NCI-H1105 treated with DMSO at 0.1 percent for 48 hours (cell line): Measurements from ENCODE around the gene MYO6.
A peak's percentile ranks its signal among the peaks of the same experiment; 100 is the strongest.
"Not testable (repeated sequence)": the region's sequence is repeated elsewhere in the genome, so short reads cannot be mapped to it uniquely, and the experiment has no call there.

Experiments
- DNase-seq: peaks from one replicate; lab custom pipeline; 2025; lab: John Stamatoyannopoulos, UW

Gene MYO6

DNA sequence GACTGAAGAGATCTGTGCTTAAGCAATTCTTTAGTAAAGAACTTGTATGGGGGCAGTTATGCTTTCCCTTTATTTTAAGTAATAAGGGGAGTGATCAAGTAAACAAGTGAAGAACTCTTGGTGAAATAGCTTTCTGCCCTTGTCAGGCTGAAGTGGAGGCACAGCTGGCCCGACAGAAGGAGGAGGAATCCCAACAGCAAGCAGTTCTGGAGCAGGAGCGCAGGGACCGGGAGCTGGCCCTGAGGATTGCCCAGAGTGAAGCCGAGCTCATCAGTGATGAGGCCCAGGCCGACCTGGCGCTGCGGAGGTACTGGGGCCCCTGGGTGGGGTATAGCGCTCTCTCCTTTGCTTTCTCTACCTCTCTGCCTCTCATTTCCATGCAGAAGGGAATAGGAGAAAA lies 143.3 kb downstream of the MYO6 start:
- no peak for DNase-seq

DNA sequence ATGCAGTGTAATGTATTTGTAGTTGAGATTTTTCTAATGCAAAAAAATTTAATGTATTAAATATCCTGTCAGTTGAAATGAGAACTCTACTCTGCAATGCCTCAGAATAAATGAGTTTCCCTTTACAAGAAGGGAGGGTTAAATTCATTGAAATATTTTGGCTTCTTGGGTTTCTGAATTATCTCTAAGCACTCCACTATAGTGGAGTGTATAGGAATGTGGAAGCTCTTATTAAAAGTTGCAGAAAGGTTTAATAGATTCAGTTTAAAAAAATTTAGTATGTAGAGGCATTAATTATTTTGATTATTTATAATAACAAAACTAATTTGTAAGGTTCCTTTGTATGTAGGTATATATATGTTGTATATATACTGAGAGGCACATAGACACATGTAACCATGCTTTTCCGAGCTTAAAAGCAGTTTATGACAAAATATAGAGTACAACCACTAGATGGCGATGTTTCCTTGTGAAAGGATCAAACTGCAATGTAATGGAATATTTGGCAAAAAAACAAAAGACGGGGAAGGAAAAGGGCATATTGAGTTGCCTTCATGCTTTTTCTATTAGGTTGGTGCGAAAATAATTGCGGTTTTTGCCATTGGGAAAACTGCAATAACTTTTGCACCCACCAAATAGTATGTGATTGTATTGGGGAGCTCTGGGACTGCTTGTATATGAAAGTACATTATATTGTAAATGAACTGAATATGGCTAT lies 144.2 kb downstream of the MYO6 start:
- peak; percentile 66 for DNase-seq

DNA sequence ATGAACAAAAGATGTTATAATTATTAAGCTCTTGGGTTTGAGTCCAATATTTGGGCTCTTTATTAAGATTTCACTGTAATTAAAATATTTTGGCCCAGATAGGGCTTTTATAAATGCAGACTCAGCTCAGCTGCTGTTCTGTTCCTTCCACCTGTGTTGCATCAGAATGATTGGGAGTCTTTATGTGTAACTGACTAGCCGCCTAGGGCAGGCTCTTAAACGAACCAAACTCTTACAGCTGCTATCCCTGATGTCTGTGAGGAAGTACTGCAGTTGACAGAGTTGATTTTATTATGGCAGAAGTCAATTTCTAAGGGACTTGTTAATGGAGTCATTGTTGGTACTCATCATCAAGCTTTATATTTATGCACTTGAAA lies 144.7 kb downstream of the MYO6 start:
- DNase-seq, result no peak

DNA sequence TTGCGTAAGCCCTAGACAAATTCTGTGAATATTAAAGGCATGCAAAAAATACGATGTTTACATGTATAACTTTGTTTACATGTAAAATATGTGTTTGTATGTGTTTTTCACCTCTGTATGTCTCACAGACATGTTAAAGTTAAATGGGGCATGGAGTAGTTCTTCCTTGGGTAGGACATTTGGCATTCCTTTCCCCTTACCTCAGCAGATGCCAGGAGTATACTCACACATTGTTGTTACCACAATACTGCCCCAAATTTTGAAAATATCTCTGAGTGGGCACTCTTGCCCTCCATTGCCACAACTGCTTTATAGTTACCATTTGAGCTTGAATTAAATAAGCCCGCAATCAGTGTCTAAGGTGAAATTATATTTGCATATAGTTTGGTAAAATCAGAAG lies 147.5 kb downstream of the MYO6 start:
- DNase-seq, result no peak

DNA sequence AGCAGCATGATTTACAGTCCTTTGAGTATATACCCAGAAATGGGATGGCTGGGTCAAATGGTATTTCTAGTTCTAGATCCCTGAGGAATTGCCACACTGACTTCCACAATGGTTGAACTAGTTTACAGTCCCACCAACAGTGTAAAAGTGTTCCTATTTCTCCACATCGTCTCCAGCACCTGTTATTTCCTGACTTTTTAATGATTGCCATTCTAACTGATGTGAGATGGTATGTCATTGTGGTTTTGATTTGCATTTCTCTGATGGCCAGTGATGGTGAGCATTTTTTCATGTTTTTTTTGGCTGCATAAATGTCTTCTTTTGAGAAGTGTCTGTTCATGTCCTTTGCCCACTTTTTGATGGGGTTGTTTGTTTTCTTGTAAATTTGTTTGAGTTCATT lies 151.2 kb downstream of the MYO6 start:
- DNase-seq, result not testable (repeated sequence)

DNA sequence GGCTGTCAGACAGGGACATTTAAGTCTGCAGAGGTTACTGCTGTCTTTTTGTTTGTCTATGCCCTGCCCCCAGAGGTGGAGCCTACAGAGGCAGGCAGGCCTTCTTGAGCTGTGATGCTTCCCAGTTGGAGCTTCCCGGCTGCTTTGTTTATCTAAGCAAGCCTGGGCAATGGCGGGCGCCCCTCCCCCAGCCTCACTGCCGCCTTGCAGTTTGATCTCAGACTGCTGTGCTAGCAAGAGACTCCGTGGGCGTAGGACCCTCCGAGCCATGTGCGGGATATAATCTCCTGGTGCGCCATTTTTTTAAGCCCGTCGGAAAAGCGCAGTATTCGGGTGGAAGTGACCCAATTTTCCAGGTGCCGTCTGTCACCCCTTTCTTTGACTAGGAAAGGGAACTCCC lies 156.1 kb downstream of the MYO6 start:
- DNase-seq, result not testable (repeated sequence)

DNA sequence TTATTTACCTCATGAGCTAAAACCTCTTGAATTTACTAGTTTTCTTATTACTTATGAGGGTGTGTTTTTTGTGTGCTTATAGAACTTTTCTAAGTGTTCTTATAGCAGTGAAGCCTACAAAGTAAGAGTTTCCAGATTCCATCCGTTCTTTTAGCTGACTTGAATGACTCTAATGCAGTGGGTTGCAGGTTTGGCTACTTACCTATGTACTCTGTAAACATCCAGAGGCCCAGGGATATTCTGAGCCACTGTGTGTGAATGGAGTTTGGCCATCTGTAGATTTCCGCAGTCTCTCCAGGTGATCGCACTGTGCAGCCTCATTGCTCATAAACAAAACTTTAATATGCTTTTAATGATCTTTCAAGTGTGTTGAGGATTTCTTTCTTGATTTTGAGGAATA lies 157.8 kb downstream of the MYO6 start:
- no peak for DNase-seq

DNA sequence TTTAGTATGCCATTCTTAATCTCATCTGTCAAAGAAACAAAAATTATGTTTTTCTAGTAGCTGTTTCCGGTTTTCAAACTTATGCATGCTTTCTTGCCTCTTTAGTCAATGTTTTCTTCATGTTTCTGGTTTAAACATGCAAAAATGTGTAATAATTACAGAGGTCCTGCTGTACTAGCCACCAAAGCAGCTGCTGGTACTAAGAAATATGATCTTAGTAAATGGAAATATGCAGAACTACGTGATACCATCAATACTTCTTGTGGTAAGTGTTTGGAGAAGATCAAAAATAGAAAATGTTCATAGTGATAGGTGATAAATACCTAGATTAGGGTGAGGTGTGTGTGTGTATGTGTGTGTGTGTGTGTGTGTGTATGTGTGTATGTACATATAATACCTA lies 158.4 kb downstream of the MYO6 start:
- DNase-seq, result no peak

DNA sequence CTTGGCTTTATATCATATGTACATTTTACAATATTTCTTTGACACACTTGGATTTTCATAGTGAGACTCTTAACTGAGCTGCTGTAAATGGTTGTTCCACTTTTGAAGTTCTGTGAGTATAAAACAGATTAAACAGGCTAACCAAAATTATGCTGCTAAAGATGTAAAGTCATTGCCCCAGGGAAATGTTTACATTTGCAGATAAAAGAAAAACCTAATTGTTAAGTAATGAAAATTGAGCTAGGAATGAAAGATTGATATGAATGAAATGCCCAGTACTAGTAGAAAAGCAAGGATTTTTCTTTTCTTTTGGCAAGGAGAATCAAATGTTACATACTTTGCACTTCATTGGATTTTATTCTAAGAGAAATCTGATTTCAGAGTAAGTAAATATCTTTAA lies 164.0 kb downstream of the MYO6 start:
- DNase-seq, result no peak

DNA sequence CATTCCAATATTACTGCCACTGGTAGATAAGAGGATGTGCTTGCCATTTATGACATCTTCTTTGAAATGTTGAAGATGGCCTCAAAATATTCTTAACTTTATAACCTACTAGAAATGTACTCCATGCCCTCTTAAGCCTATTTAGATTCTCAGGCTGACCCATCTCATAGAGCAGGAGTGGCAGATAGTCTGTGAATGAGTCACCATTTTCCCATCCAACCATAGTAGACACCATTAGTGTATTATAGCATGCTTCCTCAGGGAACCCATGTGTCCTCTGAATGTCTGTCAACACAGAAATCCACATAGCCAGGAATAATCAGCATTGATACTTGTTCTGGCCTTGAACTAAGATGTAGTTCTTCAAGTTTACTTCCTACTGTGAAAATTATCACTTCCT lies 173.2 kb downstream of the MYO6 start:
- DNase-seq, result no peak

DNA sequence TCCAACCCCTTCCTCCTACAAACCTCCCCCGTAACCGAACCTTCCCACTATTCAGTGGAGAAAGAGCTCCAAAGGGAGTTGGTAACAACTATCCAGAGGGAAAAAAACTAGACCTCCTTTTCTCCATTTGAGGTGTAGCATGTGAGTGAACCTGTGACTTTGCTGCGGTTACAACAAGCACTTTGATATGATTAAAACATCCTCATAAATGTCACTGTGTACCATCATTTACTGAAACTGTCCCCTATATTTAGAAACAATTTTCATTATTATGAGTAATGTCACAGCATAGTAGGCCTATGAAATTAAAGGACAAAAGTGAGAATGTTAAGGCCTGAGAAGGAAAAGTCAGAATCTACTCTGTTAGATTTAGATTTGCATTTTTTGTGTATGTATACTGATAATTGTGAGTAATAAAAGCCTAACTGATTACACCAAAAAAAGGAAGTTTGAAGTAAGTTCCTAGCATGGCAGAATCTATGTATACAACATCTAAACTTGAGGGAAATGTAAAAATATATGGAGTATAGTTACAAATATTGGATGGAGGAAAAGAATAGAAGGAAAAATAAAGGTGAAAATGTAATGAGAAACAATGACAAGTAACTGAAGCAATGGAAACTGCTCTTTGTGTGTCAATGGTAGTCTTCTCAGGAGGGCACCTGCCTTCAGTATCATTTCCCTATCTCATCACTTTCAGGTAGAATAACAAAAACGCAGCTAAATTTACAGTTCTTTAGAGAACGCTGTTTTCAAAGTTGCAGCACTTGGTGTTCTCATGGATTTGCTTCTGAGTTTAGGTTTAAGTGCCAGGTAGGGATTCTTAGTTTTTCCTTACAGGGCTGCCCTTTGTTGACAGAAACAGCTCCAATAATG lies 177.5 kb downstream of the MYO6 start:
- DNase-seq, result no peak

DNA sequence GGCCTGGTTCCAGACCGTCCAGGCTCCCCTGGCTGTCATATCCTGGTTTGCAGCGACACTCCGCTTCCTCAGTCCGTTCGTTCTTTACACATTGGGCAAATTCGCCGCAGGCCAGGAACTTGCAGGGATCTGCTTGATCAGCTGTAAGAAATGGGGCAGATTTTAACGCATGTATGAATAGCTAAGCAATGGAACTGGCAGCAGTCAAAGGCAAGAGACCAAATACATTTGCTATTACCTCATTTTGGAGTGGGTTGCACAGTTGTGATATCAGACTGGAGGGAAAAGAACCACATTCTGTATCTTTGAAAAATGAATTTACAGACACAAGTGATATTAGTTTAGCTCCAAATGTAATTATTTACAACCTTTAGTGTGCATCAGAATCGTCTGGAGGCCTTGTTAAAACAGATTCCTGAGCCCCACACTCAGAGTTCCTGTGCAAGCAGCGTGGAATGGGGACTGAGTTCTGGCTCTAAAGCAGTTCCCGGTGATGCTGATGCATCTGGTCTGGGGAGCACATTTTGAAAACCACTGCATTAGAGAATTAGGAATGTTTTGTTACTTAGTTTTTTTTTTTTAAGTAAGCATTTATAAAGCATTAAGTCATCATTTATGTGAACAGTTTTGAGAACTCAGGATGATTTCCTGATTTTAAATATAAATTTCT lies 182.1 kb downstream of the MYO6 start:
- DNase-seq, result no peak

DNA sequence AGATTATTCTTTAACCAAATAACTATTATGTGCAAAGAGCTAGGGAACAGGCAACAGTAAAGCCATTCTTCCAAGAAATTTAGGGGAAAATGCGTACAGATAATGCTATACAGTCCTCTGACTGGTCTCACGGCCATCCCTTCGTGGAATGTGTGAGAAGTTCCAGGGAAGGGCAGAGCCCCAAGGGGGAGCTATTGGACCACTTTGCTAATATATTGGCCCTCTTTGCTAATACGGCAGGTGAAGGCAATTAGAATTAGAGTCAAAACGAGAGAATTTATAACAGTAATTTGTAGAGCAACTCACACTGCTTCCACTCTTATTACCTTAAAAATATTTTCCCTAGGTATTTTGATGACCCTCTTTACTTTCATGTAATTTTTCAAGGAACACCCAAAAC lies 183.0 kb downstream of the MYO6 start:
- DNase-seq, result peak; percentile 41

DNA sequence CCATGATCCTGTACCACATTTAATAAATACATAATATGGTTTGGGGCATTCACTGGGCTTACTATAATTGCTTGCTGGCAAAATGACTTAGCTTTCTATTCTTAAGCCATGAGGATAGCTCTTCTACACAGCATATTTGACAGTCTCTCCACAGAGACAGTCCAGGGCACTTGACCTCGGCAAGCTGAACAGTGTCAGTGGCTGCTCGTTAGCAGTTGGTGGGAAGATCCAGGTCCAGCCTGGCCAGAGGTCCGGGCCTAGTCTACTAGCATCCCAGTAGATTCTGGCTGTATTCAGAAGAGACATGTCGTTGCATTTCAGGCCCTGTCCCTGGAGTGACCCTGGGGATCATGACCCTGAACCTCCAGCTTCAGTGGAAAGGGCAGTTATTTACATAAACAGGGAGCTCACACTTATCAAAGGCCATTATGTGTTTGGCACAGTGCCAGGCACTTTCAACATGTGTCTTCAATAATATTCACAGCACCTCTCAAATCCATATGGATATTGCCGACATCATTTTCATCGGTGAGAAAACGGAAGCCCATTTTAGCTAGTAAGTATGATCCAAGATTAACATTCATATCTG lies 184.4 kb downstream of the MYO6 start:
- DNase-seq, result peak; percentile 5

DNA sequence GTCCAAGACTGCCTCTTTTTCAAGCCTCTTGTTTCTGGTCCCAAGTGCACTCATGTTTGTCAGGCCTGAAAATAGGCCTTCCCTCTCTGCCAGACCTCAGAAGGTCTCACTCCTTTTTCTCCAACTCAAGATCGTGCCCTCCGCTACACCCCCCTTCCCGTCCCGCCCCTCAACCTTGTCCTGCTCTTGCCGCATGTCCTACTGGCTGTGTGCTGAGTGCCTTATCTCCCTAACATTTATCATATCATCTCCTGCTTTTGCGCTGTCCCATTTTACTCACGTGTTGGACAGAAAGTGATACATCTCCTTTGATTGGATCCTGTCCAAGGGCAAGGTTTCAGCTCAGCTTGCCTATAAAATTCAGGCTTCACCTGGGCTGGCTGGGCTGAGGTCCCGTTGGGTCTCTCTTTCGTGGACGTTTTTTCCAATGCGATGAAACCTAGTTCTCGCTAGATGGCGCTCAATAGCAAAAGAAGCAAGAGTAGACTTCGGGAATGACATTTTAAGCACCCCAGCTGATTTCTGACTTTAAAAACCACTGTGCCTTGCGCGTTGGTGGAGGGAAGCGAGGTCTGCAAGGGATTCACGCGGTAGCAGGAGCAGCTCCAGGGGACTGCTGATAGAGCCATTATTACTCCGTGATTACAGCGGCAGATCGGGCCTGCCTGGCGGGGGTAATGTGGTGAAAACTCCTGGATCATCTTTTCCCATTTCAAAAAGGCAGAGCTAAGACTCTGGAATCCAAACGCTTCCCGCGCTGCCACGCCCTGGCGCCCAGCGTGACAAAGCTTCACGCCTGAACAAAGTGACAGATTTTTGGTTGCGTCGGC lies 185.8 kb downstream of the MYO6 start:
- DNase-seq, result peak; percentile 80

DNA sequence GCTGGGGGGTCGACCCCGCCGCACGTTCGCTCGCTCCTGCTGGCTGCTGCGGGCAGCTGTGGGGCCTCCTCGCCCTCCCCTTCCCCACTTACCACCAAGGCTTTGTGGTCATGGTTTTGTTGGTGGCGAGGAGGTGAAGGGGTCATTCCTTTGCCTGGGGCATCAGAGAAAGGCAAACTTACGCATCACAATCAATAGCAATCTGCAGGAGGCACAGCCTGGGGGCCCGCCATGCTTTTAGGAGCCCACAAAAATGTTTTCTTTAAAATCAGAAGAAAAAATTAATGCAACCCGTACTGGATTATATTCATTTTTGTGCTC lies 186.4 kb downstream of the MYO6 start:
- no peak for DNase-seq

DNA sequence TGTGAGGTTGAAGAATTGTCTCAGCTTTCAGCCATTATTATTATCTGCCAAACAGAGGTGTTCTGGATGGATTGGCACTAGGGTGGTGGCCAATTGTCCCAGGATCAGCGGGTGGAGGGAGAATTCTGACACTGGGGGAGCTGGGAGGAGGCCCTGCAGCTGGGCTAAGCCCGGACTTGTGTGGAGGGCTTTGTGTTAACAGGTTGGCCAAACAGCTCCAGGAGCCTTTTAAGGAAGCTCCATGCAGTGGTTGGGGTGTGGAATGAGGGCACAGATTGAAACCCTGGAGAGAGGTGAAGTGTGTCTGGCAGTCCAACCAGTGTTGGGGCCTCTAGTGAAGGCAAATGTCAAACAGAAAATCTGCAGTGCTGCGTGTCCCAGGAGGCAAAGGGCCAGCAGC lies 187.6 kb downstream of the MYO6 start:
- no peak for DNase-seq

DNA sequence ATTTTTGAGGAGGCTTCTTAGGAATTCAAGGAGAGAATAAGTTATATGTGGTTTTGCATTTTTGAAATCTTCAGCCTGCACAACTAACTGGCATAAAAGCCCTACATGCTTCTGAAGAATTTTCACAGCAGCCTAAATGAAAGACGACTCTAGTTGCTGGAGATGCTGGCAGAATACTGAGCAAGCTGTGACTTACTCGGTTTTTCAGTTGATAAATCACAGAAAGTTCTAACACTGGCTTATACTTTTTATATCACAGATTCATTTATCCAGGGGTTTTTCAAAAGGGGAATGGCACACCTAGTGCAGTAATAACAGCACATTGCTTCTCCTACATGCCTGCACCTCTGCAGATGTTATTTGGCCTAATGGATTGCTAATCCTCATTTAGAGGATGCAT lies 188.8 kb downstream of the MYO6 start:
- no peak for DNase-seq

DNA sequence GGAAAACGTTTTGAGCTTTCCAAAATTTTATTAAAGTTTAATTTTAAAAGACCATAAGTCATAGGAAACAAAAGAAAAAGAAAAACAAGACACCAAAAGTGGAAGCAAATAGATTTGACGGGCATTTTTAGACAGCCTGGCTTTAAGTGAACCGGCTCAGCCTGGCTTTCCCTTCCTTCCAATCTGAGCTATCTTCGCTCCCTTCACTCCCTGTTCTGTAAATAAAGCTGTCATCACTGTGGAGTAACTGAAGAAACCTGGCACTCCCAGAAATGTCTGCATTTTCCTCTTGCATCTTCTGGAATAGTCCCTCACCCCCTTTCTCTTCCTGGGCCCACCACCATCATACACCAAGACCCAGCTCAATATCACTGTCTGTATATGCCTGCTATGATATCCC lies 191.5 kb downstream of the MYO6 start:
- DNase-seq, result no peak

DNA sequence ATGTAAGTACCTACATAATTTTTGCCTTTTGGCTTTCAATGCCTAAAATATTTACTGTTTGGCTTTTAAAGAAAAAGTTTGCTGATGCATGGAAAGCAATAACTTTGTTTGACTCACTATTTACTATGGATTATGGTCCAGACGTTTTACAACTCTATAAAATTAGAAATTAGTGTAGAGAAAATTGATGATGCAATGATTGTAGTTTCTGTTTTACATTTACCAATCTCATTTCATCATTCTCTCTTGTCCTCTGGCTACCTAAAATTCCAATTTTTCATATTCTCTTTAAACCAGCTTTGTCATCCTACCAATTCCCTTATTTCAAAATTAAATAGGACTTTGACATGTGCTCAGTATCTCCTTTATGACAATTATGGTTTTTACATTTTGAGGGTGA lies 192.5 kb downstream of the MYO6 start:
- DNase-seq, result no peak

DNA sequence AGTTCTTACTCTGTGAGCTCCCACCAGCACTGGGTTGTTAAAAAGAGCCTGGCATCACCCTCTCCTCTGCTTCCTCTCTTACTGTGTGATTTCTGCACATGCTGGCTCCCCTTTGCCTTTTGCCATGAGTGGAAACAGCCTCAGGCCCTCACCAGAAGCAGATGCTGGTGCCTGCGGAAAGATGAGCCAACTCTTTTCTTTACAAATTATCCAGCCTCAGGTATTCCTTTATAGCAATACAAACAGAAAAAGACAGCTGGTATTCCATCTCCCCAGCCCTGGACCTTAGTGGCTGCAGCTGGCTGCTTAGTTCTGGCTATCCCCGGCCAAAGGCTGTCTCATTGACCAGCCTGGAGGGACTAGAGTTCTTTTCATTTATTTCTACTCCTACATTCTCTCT lies 194.3 kb downstream of the MYO6 start:
- no peak for DNase-seq
